Measurements from ENCODE around the gene KCNK5. TPM values are rescaled to one million over a fixed set of nuclear protein-coding genes. Genes with fewer than 3 reads are reported as not detected.

Gene KCNK5
- total and polyA plus RNA-seq, 2 of the 8 experiments (the other 6 are each of a cell fraction or from before 2014, with no cell fraction given) = 20.9 to 44.3 TPM

GRCh38 chr6:39225946-39226437 is 3.3 kb downstream of the KCNK5 start (continued):
- no peak for TF ChIP-seq GTF2F1 (IDR thresholded peaks at IDR 0.05; ENCODE audit: borderline replicate concordance, low read depth, low read length)
